Esophagus squamous epithelium (tissue), 5 donors: ENCODE results near the gene SH3BP2. TPM values are rescaled to one million over a fixed set of nuclear protein-coding genes. Genes with fewer than 3 reads are reported as not detected.
A peak's percentile ranks its signal among the peaks of the same experiment; 100 is the strongest.

Source experiments
- DNase-seq: peaks from one replicate; lab custom pipeline; 2025; lab: John Stamatoyannopoulos, UW
- H3K27ac ChIP-seq, 4 donors: fragments of 200-600 bp; sonication (generic); one replicate each; pipeline ENCODE4 v1.5.1; 2016 to 2019; ENCODE audit warnings: mild to moderate bottlenecking in 1 of 4
- H3K27me3 ChIP-seq, 4 donors: fragments of 200-600 bp; sonication (generic); 1 replicate in 3 of 4; 2 replicates in 1 of 4; pipeline versions ENCODE4 v1.5.1 to v1.6.0; 2017 to 2021; ENCODE audit warnings: antibody characterized with exemption in 1 of 4
- H3K36me3 ChIP-seq, 3 donors: fragments of 200-600 bp; sonication (generic); one replicate each; pipeline ENCODE4 v1.5.1; 2016 to 2019
- H3K4me1 ChIP-seq, 3 donors: fragments of 200-600 bp; sonication (generic); one replicate each; pipeline ENCODE4 v1.5.1; 2017 to 2019
- H3K4me3 ChIP-seq, 4 donors: fragments of 200-600 bp; sonication (generic); 1 replicate in 3 of 4; 2 replicates in 1 of 4; pipeline ENCODE4 v1.5.1; 2016 to 2019; ENCODE audit warnings: mild to moderate bottlenecking in 2 of 4, moderate library complexity in 1 of 4
- H3K9me3 ChIP-seq, 3 donors: fragments of 200-600 bp; sonication (generic); one replicate each; pipeline ENCODE4 v1.5.1; 2016 to 2019
- CTCF ChIP-seq, 6 experiments: fragments of 450-650 bp in 4 of 6; fragments of 200-600 bp in 2 of 6; sonication (generic) in 2 of 6; IDR thresholded peaks; one replicate each; pipeline ENCODE4 v1.5.1; 2016 to 2019; ENCODE audit warnings: antibody characterized with exemption in 6 of 6, mild to moderate bottlenecking in 4 of 6, moderate library complexity in 4 of 6
- POLR2A ChIP-seq, 4 donors: fragments of 450-650 bp; IDR thresholded peaks; one replicate each; pipeline ENCODE4 v1.6.1; 2017; ENCODE audit warnings: antibody characterized with exemption in 4 of 4, mild to moderate bottlenecking in 4 of 4, moderate library complexity in 3 of 4
- WGBS, 2 donors: methylation state at CpG; one replicate each; pipeline ENCODE4 v1.1.5; 2018; 5-methylcytosine and 5-hydroxymethylcytosine counted together
- intact Hi-C: fragments of 100-400 bp; cut with DNase I; formaldehyde crosslinking; loops from one replicate; pipeline ENCODE4 v1.15.0; 2022
- total RNA-seq, 4 donors: library from RNA; depleted of rRNA; stranded (reverse); fragments of >200 nt; gene quantifications; one replicate each; pipeline ENCODE4 v1.1.0, GENCODE V29; 2016
- donor health status: DM: yes; HTN: yes; CAD: no.

SH3BP2 gene
- total RNA-seq, 4 donors from 2014 or later: 13.5 to 36.8 (median 34.0) TPM

GRCh38 chr4:2787230-2788100 is 5.4 kb upstream of the SH3BP2 start:
- intact Hi-C loops: no loop called here
- no peaks in the 10 kb centered on the region for H3K27me3 ChIP-seq
- no peaks in the 10 kb centered on the region for H3K36me3 ChIP-seq
- H3K4me1 ChIP-seq: peaks cover 24 to 47% (median 25%) of the 10 kb centered on the region in 3 donors
- WGBS, 2 donors: 34 to 57% methylated on average over 3 to 7 of the region's 18 CpGs
- no peak overlapping the region for H3K4me3 ChIP-seq
- TF ChIP-seq CTCF (IDR thresholded peaks at IDR 0.05) (no peak), POLR2A (IDR thresholded peaks at IDR 0.05) (no peak)
- H3K27ac ChIP-seq: peak overlapping the region; percentile 39 to 79 (median 72)
- no peak for DNase-seq
- no peaks in the 10 kb centered on the region for H3K9me3 ChIP-seq

DNA sequence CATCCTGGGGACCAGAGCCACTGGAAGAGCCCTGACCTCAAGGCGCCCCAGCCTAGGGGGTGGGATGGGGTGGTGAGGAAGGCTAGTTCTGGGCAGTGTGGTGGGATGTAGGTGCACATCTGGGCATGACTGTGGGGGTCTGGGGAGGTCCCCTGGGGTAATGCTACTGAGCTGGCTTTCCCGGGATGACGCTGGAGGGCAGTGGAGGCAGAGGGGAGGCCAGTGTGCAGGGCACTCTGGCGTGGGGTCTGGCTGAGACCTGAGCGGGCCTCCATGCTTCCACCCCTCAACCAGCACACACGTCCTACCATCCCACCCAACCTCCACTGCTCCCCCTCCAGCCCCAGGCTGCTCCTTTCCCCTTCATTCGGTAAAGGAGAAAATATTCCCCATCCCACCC is 4.8 kb upstream of the SH3BP2 start:
- Histone ChIP-seq H3K27ac (peak overlapping the region; percentile 39 to 79 (median 72)), H3K36me3 (no peaks in the 10 kb centered on the region), H3K27me3 (no peaks in the 10 kb centered on the region), H3K4me3 (no peak overlapping the region), H3K4me1 (peaks cover 26 to 53% (median 31%) of the 10 kb centered on the region in 3 donors), H3K9me3 (no peaks in the 10 kb centered on the region)
- TF ChIP-seq POLR2A (IDR thresholded peaks at IDR 0.05) (no peak), CTCF (IDR thresholded peaks at IDR 0.05) (no peak)
- DNase-seq: no peak
- intact Hi-C loops: no loop called here
- WGBS, 2 donors: 60 to 78% methylated on average over 2 to 3 of the region's 7 CpGs

DNA sequence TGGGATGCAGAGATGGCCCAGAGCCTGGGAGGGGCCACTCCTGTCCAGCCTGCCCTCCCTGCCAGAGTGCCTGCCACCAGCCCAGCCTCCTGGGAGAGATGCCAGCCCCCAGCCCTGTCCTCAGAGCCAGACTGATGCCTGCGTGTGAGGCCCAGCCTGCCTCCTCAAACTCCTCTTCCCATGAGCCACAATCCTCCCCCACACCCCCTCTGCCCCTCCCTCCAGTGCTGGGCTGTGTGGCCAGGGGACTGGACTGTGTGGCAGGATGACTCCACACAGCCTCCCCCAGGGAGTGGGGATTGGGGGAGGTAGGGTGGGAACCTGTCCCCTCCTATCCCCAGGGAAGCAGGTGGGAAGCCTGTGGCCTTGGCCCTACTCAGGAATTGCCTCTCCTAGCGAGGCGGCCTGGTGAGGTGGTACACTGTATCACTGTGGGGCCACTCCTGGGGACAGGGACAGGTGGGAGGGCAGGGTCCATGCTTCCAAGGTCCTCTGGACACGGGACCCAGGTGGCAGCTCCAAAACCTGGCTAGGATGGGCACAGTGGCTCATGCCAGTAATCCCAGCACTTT is 4.3 kb upstream of the SH3BP2 start:
- Histone ChIP-seq H3K36me3 (no peaks in the 10 kb centered on the region), H3K27me3 (no peaks in the 10 kb centered on the region), H3K9me3 (no peaks in the 10 kb centered on the region), H3K4me3 (no peak overlapping the region), H3K4me1 (peaks cover 26 to 59% (median 31%) of the 10 kb centered on the region in 3 donors), H3K27ac (peak overlapping the region in 2 of 4 donors; percentile 71 to 79)
- TF ChIP-seq CTCF (IDR thresholded peaks at IDR 0.05): no peak
- no peak for TF ChIP-seq POLR2A (IDR thresholded peaks at IDR 0.05)
- intact Hi-C loops: no loop called here
- WGBS, 2 donors: 88% methylated on average over 1 of the region's 4 CpGs; no CpG with 5 or more reads in 1 of the 2 donors
- DNase-seq: no peak

DNA sequence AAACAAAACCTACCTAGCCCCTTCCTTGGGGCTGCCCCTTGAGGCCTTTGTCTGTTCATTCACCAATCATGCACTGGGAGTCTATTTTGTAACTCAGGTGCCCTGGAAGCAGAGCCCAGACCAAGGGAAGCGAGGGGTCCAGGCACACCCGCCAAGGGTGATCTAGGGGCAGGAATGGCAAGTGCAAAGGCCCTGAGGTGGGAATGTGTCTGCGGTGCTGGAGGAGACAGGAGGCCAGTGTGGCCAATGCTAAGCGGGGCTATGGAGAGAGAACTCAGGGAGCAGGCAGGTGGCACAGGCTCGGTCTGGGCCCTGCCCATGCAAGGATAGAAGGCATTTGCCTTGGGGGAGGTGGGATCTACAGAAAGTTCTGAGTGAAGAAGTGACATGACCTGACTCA is 3.5 kb upstream of the SH3BP2 start:
- H3K27ac ChIP-seq: no peak overlapping the region
- H3K36me3 ChIP-seq: no peaks in the 10 kb centered on the region
- intact Hi-C loops: no loop called here
- 91 to 94% methylated on average over 3 to 4 of the region's 5 CpGs for WGBS, 2 donors
- no peak for DNase-seq
- peaks cover 33 to 66% (median 38%) of the 10 kb centered on the region in 3 donors for H3K4me1 ChIP-seq
- H3K27me3 ChIP-seq: no peaks in the 10 kb centered on the region
- TF ChIP-seq POLR2A (IDR thresholded peaks at IDR 0.05) (no peak), CTCF (IDR thresholded peaks at IDR 0.05) (no peak)
- H3K9me3 ChIP-seq: no peaks in the 10 kb centered on the region
- no peak overlapping the region for H3K4me3 ChIP-seq
